PC-9 (cell line): ENCODE results near the gene SEPHS2.

Experiments used
- EZH2 ChIP-seq: fragments of 200-600 bp; sonication (generic); IDR thresholded peaks from 2 replicates; pipeline ENCODE4 v1.8.0; 2017; ENCODE audit warnings: antibody characterized with exemption, low read depth
- TF ChIP-seq, protein P1 (sequence below): fragments of 200-600 bp; sonication (generic); conservative IDR thresholded peaks from 2 replicates; pipeline ENCODE4 v1.6.1; 2017; ENCODE audit warnings: mixed run types, antibody characterized with exemption, mild to moderate bottlenecking, moderate library complexity

DNA sequence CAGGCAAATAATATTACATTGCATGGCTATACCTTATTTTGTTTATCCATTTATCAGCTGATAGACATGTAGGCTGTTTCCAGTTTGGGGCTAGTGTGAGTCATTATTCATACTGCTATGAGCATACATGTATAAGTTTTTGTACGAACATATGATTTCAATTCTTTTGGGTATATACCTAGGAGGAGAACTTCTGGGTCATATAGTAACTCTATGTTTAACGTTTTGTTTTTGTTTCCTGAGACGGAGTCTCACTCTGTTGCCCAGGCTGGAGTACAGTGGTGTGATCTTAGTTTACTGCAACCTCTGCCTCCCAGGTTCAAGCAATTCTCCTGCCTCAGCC, 24.5 kb upstream of the SEPHS2 start:
- TF ChIP-seq, protein P1, sequence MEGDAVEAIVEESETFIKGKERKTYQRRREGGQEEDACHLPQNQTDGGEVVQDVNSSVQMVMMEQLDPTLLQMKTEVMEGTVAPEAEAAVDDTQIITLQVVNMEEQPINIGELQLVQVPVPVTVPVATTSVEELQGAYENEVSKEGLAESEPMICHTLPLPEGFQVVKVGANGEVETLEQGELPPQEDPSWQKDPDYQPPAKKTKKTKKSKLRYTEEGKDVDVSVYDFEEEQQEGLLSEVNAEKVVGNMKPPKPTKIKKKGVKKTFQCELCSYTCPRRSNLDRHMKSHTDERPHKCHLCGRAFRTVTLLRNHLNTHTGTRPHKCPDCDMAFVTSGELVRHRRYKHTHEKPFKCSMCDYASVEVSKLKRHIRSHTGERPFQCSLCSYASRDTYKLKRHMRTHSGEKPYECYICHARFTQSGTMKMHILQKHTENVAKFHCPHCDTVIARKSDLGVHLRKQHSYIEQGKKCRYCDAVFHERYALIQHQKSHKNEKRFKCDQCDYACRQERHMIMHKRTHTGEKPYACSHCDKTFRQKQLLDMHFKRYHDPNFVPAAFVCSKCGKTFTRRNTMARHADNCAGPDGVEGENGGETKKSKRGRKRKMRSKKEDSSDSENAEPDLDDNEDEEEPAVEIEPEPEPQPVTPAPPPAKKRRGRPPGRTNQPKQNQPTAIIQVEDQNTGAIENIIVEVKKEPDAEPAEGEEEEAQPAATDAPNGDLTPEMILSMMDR: no peak
- TF ChIP-seq EZH2: no peak
